ENCODE data around the gene RNASEH2A. TPM values are rescaled to one million over a fixed set of nuclear protein-coding genes. Genes with fewer than 3 reads are reported as not detected.
"Not testable (repeated sequence)": the region's sequence is repeated elsewhere in the genome, so short reads cannot be mapped to it uniquely, and the experiment has no call there.

RNASEH2A gene
- total RNA-seq, 4 donors from 2014 or later, result 2.7 to 17.5 (median 4.0) TPM; not detected in 1

- intact Hi-C loops (cut with DNase I; ENCODE audit: low total_unique reads) (loop anchor here (5.0 kb wide), 1 partner anchor 35 kb away; no protein-coding TSS in a partner anchor), in situ Hi-C loops (cut with MboI; ENCODE audit: low pct_ligation_motif_present in 1 of 4, low pct_unique_long_range_greater_than_20kb in 1 of 4, low sequenced_read_pairs in 3 of 4) (no loop called here)
- DNase-seq, result no peak
- Histone ChIP-seq H3K27ac (peak overlapping the region; percentile 80 to 88 (median 84)), H3K36me3 (no peaks in the 10 kb centered on the region), H3K9me3 (no peaks in the 10 kb centered on the region), H3K4me3 (peak overlapping the region; percentile 36 to 84 (median 75)), H3K27me3 (no peaks in the 10 kb centered on the region), H3K4me1 (peaks cover 15 to 32% (median 25%) of the 10 kb centered on the region in 4 donors)
- TF ChIP-seq CTCF (IDR thresholded peaks at IDR 0.05) (no peak), POLR2A (IDR thresholded peaks at IDR 0.05) (peak; percentile 23)
- WGBS, 2 donors (ENCODE audit: low coverage in 1 of 2), result 36 to 42% methylated on average over 16 to 22 of the region's 22 CpGs
These were observed 3.9 kb upstream of the RNASEH2A start for GRCh38 chr19:12802267-12803106.

- TF ChIP-seq CTCF (IDR thresholded peaks at IDR 0.05), result no peak
- TF ChIP-seq POLR2A (IDR thresholded peaks at IDR 0.05), result no peak
- no peak for TF ChIP-seq EP300 (IDR thresholded peaks at IDR 0.05; ENCODE audit: low read depth)
- no peak for TF ChIP-seq POLR2AphosphoS5 (IDR thresholded peaks at IDR 0.05)
- no peak for DNase-seq
- Histone ChIP-seq H3K27ac (no peak overlapping the region), H3K9me3 (no peaks in the 10 kb centered on the region), H3K4me1 (peaks cover 15 to 32% (median 25%) of the 10 kb centered on the region in 4 donors), H3K4me3 (no peak overlapping the region), H3K36me3 (no peaks in the 10 kb centered on the region), H3K27me3 (no peaks in the 10 kb centered on the region)
- 93% methylated on average over 26 of the region's 26 CpGs; no CpG with 5 or more reads in 1 of the 2 donors for WGBS, 2 donors (ENCODE audit: low coverage in 1 of 2)
- in situ Hi-C loops (cut with MboI; ENCODE audit: low pct_ligation_motif_present in 1 of 4, low pct_unique_long_range_greater_than_20kb in 1 of 4, low sequenced_read_pairs in 3 of 4) (no loop called here), intact Hi-C loops (cut with DNase I; ENCODE audit: low total_unique reads) (loop anchor here (5.0 kb wide), 1 partner anchor 37 kb away; no protein-coding TSS in a partner anchor)
These were observed 2.3 kb upstream of the RNASEH2A start for GRCh38 chr19:12804051-12804450.

GRCh38 chr19:12815088-12815487 lies 8.7 kb downstream of the RNASEH2A start:
- Histone ChIP-seq H3K27ac (no peak overlapping the region), H3K4me3 (no peak overlapping the region), H3K9me3 (no peaks in the 10 kb centered on the region), H3K4me1 (no peaks in the 10 kb centered on the region), H3K27me3 (no peaks in the 10 kb centered on the region), H3K36me3 (no peaks in the 10 kb centered on the region)
- 92 to 98% methylated on average over 6 to 7 of the region's 7 CpGs for WGBS, 2 donors (ENCODE audit: low coverage in 1 of 2)
- in situ Hi-C loops (cut with MboI; ENCODE audit: low pct_ligation_motif_present in 1 of 4, low pct_unique_long_range_greater_than_20kb in 1 of 4, low sequenced_read_pairs in 3 of 4) (no loop called here), intact Hi-C loops (cut with DNase I; ENCODE audit: low total_unique reads) (no loop called here)
- DNase-seq, result no peak
- TF ChIP-seq POLR2AphosphoS5 (IDR thresholded peaks at IDR 0.05) (no peak), POLR2A (IDR thresholded peaks at IDR 0.05) (no peak), CTCF (IDR thresholded peaks at IDR 0.05) (no peak), EP300 (IDR thresholded peaks at IDR 0.05; ENCODE audit: low read depth) (no peak)

- intact Hi-C loops (cut with DNase I; ENCODE audit: low total_unique reads); H3K27ac ChIP-seq; H3K9me3 ChIP-seq; H3K27me3 ChIP-seq; H3K36me3 ChIP-seq; H3K4me1 ChIP-seq; H3K4me3 ChIP-seq; DNase-seq; in situ Hi-C loops (cut with MboI; ENCODE audit: low pct_ligation_motif_present in 1 of 4, low pct_unique_long_range_greater_than_20kb in 1 of 4, low sequenced_read_pairs in 3 of 4): not testable (repeated sequence)
- 84 to 89% methylated on average over 2 to 6 of the region's 6 CpGs for WGBS, 2 donors (ENCODE audit: low coverage in 1 of 2)
These were observed 10.8 kb downstream of the RNASEH2A start for GRCh38 chr19:12817188-12817587.

GRCh38 chr19:12817810-12818209 lies 11.4 kb downstream of the RNASEH2A start:
- H3K27ac ChIP-seq; H3K4me1 ChIP-seq; in situ Hi-C loops (cut with MboI; ENCODE audit: low pct_ligation_motif_present in 1 of 4, low pct_unique_long_range_greater_than_20kb in 1 of 4, low sequenced_read_pairs in 3 of 4); intact Hi-C loops (cut with DNase I; ENCODE audit: low total_unique reads); H3K27me3 ChIP-seq; H3K4me3 ChIP-seq; H3K36me3 ChIP-seq; H3K9me3 ChIP-seq; DNase-seq: not testable (repeated sequence)
- WGBS, 2 donors (ENCODE audit: low coverage in 1 of 2), result 90% methylated on average over 1 to 11 of the region's 11 CpGs
